Activated CD8-positive, alpha-beta memory T cell treated with anti-CD3 and anti-CD28 coated beads for 4 hours (primary cell): ENCODE measurements around the gene ISOC2.
A peak's percentile ranks its signal among the peaks of the same experiment; 100 is the strongest.
"Not testable (repeated sequence)": the region's sequence is repeated elsewhere in the genome, so short reads cannot be mapped to it uniquely, and the experiment has no call there.

Experiments used
- DNase-seq, 2 donors: peaks; one replicate each; pipeline ENCODE4 v3.0.0-alpha.2; 2020; ENCODE audit warnings: low read depth in 2 of 2

ISOC2 gene, protein sequence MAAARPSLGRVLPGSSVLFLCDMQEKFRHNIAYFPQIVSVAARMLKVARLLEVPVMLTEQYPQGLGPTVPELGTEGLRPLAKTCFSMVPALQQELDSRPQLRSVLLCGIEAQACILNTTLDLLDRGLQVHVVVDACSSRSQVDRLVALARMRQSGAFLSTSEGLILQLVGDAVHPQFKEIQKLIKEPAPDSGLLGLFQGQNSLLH

DNA sequence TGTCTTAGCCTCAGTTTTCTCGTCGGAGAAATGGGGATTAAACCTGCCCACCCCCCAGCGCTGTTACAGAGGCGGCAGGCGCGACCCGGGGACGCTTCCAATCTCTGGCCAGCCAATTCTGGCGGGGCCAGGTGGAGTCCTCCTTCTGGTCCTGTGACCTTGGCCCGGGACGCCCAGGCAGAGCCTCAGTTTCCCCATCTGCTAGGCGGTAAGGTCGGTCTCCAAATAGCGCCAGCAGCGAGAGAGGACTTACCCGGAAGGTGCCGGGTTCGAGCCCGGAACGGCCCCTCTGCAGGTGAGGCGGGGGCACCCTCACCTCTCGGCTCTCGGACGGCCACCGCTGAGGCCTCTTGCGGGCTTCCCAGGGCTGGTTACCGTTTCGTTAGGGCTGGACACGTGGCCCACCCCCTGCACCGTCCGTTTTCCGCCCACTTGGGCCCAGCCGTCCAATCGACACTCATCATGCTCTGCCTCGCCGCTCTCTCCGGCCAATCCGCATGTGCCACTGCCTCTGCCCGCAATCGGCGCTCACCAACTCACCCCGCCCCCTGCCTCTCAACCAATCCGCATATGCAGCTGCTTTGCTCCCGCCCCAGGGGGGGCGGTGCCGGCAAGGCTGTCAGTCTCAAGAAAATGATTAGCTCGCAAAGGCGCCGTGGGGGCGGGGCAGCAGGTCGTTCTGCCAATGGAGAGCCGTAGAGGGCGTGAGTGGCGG is at the start of gene ISOC2:
Gene ISOC2, minus strand, starts transcription at position 384 of the 715 bp plus-strand sequence. CDS start 5,156 bp downstream, outside the sequence.
- peak; percentile 100 for DNase-seq

DNA sequence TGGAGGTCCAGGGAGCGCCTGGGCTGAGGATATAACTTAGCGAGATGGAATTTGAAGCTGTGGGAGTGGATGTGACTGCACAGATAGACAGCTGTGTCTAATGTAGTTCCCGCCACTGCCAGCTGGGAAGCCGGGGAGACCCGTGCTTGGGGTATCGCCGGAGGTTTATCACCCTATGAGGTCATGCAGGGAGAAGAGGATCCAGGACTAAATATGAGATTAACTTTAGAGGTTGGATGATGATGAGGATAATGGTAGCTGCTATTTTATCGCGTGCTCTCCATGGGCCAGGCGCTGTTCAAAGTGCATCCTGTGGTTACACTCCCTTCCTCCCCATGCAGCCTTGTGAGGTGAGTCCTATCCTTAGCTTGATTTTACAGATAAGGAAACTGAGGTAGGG is 46.7 kb upstream of the ISOC2 start:
- DNase-seq: no peak

DNA sequence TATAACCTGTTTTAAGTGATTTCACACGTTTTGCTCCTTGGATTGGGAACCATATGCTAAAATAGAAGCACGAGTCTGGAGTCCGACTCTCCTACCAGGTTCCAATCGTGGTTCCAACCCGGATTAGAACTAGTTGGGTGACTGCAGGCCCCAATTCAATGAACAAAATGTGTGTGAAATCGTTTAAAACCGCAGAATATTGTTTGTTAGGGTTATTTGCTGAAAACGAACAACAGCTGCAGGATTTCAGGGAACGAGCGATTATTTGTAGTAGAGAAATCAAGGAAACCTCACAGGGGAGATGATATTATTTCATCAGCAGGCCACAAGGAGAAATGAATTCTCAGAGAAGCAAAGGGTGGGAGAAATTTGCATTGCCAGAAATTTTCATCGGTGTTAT is 43.5 kb upstream of the ISOC2 start:
- no peak for DNase-seq

DNA sequence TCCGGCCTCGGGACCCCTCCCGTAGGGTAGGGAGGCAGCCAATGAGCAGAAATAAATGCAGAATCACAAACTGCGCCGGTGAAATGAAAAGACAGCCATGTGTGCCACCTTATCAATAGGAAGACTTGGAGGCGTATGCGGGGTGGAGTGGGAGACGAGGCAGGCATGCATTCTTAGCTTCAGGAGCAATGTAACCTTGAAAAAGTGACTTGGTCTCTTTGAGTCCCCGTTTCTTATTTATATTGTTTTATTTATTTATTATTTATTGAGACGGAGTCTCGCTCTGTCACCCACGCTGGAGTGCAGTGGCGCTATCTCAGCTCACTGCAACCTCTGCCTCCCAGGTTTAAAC is 42.8 kb upstream of the ISOC2 start:
- DNase-seq: no peak

DNA sequence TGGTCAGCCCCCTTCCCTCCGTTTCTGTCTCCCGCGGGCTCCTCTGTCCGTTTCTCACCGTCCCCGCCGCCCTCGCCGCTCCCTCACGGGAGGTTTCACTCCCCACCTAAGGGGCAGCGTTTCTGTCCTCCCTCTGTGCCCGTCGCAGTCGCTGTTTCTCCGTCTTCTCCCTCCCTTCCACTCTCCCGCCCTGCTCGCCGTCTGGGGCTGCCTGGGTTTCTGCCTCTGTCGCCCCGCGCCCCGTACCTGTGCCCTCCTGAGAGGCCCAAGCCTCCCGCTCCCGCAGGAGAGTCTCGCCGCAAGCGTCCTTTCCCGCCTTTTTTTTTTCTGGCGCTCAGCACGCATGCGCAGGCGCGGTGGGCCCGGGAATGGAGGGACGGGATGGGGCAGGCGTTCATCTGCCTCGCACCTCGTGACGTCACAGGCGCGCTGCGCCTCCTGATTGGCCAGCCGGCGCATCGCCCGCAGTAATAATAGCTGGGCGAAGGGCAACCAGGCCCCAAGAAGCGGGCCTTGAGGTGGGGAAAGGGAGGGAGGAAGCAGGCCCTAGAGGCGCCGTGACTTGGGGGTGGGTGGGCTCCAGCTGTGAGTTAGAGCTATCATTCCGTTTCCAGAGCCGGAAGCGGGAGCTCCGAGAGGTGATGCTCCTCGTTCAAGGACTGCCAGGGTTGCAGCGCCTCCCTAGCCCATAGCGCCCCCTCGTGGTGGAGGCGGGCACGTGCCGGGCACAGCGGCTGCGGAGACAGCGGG is 42.2 kb upstream of the ISOC2 start:
- DNase-seq: peak; percentile 80 to 81

DNA sequence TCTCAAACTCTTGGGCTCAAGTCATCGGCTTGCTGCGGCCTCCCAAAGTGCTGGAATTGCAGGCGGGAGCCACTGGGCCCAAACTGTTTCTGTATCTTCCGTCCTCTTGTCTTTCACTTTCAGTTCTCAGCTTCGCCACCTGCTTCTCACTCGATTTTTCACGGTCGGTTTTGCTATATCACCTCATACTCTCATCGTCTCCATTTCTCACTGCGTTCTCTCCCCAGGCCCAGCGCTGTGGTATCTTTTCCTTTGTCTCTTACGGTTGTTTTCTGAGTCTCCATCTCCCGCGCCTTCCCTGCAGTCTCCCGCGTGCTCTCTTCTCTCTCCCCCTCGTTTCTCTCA is 41.7 kb upstream of the ISOC2 start:
- DNase-seq: no peak

DNA sequence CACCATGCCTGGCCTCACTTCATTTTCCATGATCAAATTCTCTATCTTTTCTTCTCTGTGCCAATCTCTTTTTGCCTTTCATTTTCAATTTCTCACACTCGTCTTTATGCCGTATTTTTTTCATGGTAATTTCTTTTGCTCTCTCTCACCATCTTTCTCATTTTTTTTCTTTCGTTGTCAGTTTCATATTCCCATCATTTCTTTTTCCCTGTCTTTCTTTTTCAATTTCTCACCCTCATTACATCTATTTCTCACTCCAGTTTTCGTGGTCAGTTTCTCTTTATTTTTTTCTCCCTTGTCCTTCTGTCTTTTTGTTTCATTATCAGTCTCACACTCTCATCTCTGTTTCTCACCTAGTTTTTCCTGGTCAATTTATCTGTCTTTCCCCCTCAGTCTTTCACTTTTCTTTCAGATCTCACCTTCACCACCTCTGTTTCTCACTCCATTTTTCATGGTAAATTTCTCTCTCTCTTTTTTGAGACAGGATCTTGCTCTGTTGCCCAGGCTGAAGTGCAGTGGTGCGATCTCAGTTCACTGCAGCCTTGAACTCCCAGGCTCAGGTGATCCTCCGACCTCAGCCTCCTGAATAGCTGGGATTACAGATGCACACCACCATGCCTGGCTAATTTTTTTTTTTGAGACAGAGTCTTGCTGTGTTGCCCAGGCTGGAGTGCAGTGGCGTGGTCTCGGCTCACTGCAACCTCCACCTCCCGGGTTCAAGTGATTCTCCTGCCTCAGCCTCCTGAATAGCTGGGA is 40.9 kb upstream of the ISOC2 start:
- no peak for DNase-seq

DNA sequence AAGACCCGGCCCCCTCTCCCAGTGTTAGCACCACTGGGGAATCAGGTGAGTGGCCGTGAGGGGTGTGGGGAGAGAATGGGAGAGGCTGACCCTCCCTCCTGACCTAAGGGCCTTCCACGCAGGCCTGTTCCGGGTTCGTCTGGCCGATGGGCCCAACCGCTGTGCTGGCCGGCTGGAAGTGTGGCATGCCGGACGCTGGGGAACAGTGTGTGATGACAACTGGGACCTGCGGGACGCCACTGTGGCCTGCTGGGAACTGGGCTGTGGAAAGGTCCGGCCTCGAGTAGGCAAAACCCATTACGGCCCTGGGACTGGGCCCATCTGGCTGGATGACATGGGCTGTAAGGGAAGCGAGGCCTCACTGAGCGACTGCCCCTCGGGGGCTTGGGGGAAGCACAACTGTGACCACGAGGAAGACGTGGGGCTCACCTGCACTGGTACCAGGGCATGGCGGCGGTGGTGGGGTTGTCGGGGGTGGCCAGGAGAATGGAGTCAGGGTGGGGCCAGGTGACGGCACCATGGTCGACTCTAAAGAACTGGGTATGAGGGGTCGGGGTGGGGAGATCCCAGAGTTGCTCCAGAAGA is 39.0 kb upstream of the ISOC2 start:
- no peak for DNase-seq

DNA sequence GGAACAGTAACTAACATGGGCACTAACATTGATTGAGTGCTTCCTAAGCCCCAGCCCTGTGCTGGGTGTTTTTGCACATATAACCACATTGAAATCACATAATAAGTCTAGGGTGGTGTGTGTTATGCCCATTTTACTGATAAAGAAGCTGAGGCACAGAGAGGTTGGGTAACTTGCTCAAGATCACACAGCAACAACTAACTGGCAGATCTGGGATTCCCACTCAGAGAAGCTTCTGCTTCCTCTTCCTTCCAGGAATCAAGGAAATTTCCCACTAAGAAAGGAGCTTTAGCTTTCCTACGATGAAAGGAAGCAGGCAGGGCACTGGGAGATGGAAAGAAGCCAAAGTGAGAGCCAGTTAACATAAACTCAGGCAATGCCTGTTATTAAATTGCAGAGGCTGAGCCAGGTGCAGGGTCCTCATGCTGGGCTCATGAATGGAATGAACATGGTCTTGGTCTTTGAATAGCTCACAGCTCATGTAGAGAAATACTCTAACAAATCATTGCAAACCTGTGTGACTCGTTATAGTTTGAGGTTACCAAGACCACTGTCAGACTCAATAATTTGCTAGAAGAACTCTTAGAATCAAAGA is 36.9 kb upstream of the ISOC2 start:
- no peak for DNase-seq

DNA sequence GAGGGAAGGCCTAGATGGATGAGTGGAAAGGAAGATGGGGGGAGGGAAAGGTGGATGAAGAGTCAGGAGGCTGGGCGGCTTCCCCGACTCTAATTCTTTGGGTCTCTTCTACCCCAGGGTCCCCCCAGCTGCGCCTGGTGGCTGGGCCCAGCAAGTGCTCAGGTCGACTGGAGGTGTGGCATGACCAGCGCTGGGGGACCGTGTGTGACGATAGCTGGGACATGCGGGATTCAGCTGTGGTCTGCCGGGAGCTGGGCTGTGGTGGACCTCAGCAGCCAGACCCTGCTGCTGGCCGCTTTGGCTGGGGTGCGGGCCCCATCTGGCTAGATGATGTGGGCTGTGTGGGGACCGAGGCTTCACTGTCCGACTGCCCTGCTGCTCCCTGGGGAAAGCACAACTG is 36.3 kb upstream of the ISOC2 start:
- DNase-seq: no peak

DNA sequence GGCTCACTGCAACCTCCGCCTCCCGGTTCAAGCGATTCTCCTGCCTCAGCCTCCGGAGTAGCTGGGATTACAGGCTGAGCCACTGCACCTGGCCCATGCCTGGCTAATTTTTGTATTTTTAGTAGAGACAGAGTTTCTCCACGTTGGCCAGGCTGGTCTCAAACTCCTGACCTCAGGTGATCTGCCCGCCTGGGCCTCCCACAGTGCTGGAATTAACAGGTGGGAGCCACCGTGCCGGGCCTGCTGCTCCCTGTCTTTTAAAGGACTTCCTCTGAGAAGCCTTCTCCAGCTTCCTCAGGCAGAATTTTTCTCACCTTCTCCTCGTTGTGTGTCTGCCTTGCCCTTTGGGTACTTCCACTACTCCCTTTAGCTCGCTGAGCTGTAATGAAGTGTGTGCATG is 35.4 kb upstream of the ISOC2 start:
- not testable (repeated sequence) for DNase-seq

DNA sequence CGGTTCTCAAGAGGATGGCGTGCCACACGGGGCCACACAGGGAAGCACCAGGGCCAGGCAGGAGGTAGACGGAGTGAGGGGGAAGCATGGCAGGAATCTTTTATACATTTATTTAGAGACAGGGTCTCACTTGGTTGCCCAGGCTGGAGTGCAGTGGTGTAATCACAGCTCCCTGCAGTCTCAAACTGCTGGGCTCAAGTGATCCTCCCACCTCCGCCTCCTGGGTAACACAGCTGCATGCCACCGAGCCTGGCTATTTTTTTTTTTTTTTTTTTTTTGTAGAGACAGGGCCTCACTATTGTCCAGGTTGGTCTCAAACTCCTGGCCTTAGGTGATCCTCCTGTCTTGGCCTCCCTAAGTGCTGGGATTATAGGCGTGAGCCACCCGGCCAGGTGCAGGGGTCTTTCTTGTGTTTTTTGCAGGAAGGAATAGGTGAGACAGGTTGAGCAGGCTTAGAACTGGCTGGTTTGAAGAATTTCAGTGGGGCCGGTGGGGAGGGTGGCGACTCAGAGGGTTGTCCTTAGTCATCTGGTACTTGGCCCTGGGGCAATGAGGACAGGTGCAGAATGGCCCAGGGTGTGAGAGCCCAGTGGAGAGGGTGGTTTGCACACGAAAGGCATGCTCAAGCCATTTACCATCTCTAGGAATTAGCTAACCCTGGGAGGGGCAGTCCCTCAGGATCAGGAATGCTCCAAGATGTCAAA is 34.4 kb upstream of the ISOC2 start:
- DNase-seq: no peak

DNA sequence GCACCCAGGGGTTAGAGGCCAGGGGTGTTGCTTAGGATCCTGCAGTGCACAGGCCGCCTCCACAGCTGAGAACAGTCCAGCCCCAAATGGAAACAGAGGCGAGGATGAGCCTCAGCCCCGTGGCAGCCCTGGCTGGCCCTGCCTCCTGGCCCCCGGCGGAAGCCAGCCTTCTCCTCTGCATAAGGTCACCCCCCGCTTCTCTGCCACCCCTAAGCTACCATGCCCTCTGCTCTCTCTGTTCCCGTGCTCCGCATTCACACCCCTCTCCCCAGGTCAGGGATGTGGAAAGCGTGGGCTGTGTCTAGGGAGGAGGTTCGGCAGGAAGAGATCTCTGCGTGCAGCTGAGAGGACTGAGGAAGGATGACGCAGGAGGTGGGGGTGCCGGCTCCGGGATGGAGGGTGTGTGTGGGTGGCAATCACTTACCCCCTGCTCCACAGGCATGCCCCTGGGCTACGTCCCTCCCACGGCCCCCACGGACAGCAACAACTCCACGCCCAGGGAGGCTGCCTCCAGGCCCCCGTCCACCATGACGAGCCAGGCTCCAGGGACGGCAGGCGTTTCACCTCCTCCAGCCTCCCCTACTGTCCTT is 32.8 kb upstream of the ISOC2 start:
- DNase-seq: no peak

DNA sequence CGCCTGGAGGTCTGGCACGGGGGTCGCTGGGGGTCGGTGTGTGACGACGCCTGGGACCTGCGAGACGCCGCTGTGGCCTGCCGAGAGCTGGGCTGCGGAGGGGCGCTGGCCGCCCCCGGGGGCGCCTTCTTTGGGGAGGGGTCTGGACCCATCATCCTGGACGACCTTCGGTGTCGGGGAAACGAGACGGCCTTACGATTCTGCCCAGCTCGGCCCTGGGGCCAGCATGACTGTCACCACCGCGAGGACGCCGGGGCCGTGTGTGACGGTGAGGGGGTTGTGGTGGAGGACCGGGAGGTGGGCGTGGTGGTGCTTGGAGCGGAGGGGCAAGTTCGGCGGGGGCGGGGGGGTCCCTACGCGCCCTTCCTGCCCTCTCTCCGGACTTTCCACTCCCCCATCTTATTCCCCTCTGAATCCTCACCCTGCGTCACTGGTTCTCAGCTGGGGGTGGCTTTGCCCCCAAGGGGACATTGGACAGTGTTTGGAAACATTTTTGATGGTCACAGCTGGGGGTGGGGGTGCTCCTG is 32.3 kb upstream of the ISOC2 start:
- no peak for DNase-seq

DNA sequence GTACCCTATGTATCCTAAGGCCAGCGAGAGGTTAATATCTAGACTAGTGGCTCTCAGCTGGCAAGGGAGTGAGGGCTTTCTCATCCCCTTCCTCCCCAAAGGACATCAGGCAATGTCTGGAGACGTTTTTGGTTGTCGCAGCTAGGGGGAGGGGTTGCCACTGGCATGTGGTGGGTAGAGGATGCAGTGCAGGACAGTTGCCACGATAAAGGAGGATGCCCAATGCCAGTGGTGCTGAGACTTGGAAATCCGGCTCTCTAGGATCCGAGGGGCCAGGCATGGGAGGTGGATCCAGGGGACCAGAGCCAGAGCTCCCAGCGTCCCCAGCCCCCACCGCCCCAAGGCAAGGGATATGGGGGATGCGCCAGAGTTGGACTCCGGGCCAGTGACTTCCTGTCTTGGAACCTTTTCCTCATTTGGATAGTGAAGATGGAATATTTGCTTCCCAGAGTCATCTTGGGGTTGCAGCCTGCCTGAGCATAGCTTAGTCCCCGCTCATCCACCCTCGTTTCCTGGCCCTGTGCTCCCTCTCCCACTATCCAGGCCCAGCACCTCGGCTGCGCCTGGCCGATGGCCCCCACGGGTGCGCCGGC is 31.7 kb upstream of the ISOC2 start:
- DNase-seq: no peak

DNA sequence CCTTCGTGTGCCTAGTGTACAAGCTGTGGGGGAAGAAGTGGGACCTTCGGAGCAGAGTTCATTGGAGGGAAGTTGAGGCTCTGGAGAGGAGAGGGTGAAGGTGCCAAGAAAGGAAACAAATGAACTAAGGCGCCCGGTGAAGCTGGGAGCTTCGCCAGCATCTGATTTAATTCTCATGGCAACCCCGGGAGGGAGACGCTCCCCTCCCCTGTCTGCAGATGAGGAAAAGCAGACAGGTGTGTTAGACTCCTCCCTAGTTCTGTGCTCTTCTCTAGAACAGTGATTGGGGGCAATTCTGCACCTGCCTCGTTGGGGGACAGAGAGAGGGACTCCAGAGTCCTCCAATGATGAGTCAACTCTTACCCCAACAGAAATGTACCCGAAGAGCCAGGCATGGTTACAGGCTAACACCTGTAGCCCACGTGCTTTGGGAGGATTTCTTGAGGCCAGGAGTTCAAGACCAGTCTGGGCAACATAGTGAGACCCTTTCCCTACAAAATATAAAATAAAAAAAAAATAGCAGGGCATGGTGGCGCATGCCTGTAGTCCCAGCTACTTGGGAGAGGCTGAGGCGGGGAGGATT is 31.0 kb upstream of the ISOC2 start:
- no peak for DNase-seq

DNA sequence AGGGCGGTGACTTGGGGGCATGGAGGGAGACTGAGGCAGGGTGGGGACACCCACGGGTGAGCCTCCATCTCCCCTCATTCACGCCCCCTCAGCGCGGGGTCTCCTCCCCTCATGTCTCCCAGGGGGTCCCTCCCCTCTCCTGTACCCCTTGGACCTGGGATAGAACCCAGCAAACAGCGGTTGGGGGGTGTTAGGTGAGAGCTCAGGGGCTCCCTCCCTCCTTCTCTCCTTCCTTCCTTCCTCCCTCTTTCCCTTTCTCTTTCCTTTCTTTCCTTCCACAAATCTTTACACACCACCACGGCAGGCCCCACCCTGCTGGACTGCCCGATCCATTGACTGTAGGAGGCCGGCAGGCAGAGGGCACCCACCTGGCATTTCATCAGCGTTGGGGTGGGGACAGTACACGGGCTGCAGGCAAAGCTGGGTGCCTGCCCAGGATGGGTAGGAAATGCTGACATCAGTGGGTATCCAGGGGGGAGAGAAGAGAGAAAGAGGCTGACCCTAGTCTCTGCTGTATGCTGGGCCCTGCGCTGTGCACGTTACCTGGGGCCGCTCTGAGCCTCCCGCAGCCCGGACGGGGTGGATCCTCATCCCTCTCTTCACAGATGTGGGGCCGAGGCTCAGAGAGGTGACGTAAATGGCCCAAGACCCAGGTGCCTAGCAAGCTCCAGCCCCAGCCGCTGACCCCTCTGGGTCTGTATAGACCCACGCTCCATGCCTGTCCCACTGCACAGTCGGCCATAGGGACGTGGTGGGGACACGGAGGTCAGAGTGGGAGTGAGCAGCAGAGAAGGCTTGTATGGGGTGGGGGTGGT is 30.3 kb upstream of the ISOC2 start:
- no peak for DNase-seq

DNA sequence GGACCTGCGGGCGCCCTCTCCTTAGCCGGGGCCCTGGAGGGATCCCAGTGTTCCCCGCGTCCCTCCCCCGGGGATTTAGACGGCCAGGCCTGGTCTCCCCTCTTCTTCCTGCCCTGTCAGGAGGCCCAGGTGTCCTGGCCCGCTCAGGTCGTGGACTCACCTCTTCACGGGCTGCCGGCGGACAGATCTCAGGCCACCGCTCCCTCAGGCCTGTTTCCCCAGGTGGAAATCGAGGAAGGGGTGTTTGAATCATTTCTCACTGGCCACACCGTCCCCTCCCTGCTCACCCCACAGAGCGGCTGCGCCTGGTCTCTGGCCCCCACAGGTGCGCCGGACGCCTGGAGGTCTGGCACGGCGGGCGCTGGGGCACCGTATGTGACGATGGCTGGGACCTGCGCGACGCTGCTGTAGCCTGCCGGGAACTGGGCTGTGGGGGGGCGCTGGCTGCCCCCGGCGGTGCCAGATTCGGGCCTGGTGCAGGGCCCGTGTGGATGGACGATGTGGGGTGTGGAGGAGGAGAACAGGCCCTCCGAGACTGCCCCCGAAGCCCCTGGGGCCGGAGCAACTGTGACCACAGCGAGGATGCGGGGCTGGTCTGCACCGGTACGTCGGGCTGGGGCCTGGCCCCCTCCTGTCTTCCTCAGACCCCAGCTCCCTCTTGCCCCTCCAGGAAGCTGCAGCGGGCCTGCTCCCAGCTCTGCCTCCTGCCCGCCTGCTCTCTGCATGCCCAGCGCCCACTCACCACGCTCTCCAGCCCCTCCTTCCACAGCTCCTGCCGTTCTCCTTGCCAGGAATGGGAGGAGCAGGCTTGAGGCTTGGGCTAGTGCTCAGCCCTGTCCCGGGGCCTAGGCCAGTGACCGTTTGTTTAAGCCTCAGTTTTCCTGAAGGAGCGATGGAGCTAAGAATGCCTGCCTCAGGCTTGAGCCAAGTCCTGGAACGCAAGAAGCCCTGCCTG is 29.3 kb upstream of the ISOC2 start:
- no peak for DNase-seq
